GM12878 (cell line): ENCODE measurements around the gene EPRS1. TPM values are rescaled to one million over a fixed set of nuclear protein-coding genes. Genes with fewer than 3 reads are reported as not detected.

Source experiments
- ASH2L ChIP-seq: fragments of 300-600, 200-600 bp; sonication (generic); IDR thresholded peaks from 2 replicates; pipeline ENCODE4 v1.6.1; 2017; ENCODE audit warnings: low read depth, mild to moderate bottlenecking, borderline replicate concordance
- BCL3 ChIP-seq: IDR thresholded peaks from 2 replicates; pipeline ENCODE4 v1.6.1; 2011; ENCODE audit warnings: borderline replicate concordance, low read depth, mild to moderate bottlenecking, moderate library complexity, low read length; ENCODE audit not compliant: insufficient read depth, poor library complexity, severe bottlenecking
- CREB1 ChIP-seq: IDR thresholded peaks from 2 replicates; pipeline ENCODE4 v1.6.1; 2012; ENCODE audit warnings: low read depth, mild to moderate bottlenecking, inconsistent platforms
- E2F4 ChIP-seq: IDR thresholded peaks from 2 replicates; pipeline ENCODE4 v1.6.1; 2012; ENCODE audit warnings: low read depth, low read length, improper control_type of control experiment
- ESRRA ChIP-seq: IDR thresholded peaks from 2 replicates; pipeline ENCODE4 v1.6.1; 2012; ENCODE audit warnings: mild to moderate bottlenecking, low read length, improper control_type of control experiment
- IKZF1 ChIP-seq: fragments of 450-650 bp; conservative IDR thresholded peaks from 2 replicates; pipeline ENCODE4 v1.6.1; 2017; ENCODE audit warnings: antibody characterized with exemption, mild to moderate bottlenecking
- NRF1 ChIP-seq: conservative IDR thresholded peaks from 2 replicates; pipeline ENCODE4 v1.6.1; 2011; ENCODE audit warnings: mild to moderate bottlenecking, low read depth, low read length, improper control_type of control experiment
- POLR2A ChIP-seq: IDR thresholded peaks from 2 replicates; pipeline ENCODE4 v1.6.1; 2011; ENCODE audit warnings: low read depth, mild to moderate bottlenecking, low read length
- RB1 ChIP-seq: fragments of 450-650 bp; formaldehyde crosslinking; IDR thresholded peaks from 2 replicates; pipeline ENCODE4 v1.6.1; 2017; ENCODE audit warnings: mild to moderate bottlenecking, borderline replicate concordance
- RELB ChIP-seq: fragments of 450-650 bp; IDR thresholded peaks from 2 replicates; pipeline ENCODE4 v1.6.1; 2017; ENCODE audit warnings: low read depth, mild to moderate bottlenecking, moderate library complexity
- RUNX3 ChIP-seq: IDR thresholded peaks from 2 replicates; pipeline ENCODE4 v1.6.1; 2012; ENCODE audit warnings: low read length, inconsistent platforms
- SMARCA5 ChIP-seq: fragments of 450-650 bp; IDR thresholded peaks from 2 replicates; pipeline ENCODE4 v1.6.1; 2017; ENCODE audit warnings: mild to moderate bottlenecking
- SMC3 ChIP-seq: IDR thresholded peaks from 2 replicates; pipeline ENCODE4 v1.6.1; 2011; ENCODE audit warnings: low read length, improper control_type of control experiment, borderline replicate concordance
- SP1 ChIP-seq: IDR thresholded peaks from one replicate; pipeline ENCODE4 v1.6.1; 2011; ENCODE audit warnings: low read depth, low read length
- YY1 ChIP-seq: IDR thresholded peaks from 2 replicates; pipeline ENCODE4 v1.6.1; 2011; ENCODE audit warnings: low read depth, mild to moderate bottlenecking, low read length
- ZNF274 ChIP-seq: IDR thresholded peaks from one replicate; pipeline ENCODE4 v1.8.0; 2011; ENCODE audit not compliant: insufficient read length, insufficient read depth
- polyA plus RNA-seq, 11 experiments: library from polyadenylated mRNA; depleted of rRNA in 4 of 11; unstranded in 6 of 11; stranded (reverse) in 5 of 11; fragments of >200 nt; fragmentation: Nextera tagmentation in 4 of 11; fragmentation: Illumina TruSeq in 1 of 11; extraction: Ambion mirVana in 4 of 11; extraction: Trizol in 1 of 11; gene quantifications; 1 replicate in 1 of 11; 2 replicates in 10 of 11; pipeline versions ENCODE4 v1.2.1 to v1.2.3, GENCODE V29; 2011 to 2016; ENCODE audit warnings: inconsistent platforms in 2 of 11, missing spikeins in 2 of 11, low read depth in 1 of 11
- total RNA-seq, 4 experiments: library from RNA; depleted of rRNA in 3 of 4; stranded (reverse); fragments of >200 nt in 3 of 4; fragmentation: Illumina TruSeq in 1 of 4; extraction: Trizol in 1 of 4; gene quantifications; 2 replicates each; pipeline versions ENCODE4 v1.2.1 to v1.2.3, GENCODE V29; 2013 to 2021
- TF ChIP-seq, protein P1 (sequence below): fragments of 150-350 bp; IDR thresholded peaks from 2 replicates; pipeline ENCODE4 v1.6.1; 2016; ENCODE audit warnings: low read depth, low read length
- TF ChIP-seq, protein P2 (sequence below): fragments of 450-650 bp; conservative IDR thresholded peaks from 2 replicates; pipeline ENCODE4 v1.6.1; 2017; ENCODE audit warnings: mild to moderate bottlenecking, moderate library complexity
- TF ChIP-seq, protein P3 (sequence below): IDR thresholded peaks from 2 replicates; pipeline ENCODE4 v1.6.1; 2011; ENCODE audit warnings: low read depth, low read length, improper control_type of control experiment, borderline replicate concordance

The EPRS1 gene
- total and polyA plus RNA-seq, 10 of the 15 experiments (the other 5 are each of a cell fraction or from before 2014, with no cell fraction given), result 68.2 to 175 (median 119) TPM

DNA sequence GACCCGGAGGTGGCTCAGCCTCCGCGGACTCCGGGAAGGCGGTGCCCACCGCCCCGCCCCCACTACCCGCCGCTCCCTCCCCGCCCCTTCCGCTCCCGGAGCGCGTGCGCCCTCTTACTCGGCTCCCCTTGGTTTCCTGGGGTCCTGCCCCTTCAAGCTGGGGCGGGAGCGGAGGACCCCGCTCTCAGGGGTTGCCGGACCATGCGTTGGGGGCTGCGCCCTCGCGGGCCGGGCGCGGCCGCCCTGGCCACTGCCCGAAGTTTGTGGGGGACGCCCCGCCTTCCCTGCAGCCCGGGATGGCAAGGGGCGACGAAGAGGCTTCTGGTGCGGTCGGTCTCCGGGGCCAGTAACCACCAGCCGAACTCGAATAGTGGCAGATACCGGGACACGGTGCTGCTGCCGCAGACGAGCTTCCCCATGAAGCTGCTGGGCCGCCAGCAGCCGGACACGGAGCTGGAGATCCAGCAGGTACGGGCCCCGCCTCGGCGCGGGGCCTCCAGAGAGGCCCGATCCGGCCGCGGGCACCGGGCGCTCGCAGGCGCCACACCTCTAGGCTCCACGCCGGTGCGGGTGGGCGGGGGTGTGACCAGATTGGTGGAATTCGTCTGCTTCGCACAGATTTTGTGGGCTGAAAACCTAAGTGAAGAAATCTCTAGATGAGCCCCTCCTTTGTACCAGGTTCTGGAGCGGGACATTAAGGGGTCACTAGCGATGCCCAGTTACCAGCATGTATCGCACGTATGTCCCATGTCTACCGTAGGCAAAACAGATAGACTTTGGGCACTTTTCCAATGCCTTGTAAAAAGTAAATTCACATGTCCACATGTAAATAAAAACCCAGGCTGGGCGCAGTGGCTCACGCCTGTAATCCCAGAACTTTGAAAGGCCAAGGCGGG is 48.0 kb upstream of the EPRS1 start, which contains the start of gene IARS2 (continued):
- no peak for TF ChIP-seq SMC3
- peak; percentile 28; the same call in 1 of the 2 replicates for TF ChIP-seq CREB1
- TF ChIP-seq, protein P1, sequence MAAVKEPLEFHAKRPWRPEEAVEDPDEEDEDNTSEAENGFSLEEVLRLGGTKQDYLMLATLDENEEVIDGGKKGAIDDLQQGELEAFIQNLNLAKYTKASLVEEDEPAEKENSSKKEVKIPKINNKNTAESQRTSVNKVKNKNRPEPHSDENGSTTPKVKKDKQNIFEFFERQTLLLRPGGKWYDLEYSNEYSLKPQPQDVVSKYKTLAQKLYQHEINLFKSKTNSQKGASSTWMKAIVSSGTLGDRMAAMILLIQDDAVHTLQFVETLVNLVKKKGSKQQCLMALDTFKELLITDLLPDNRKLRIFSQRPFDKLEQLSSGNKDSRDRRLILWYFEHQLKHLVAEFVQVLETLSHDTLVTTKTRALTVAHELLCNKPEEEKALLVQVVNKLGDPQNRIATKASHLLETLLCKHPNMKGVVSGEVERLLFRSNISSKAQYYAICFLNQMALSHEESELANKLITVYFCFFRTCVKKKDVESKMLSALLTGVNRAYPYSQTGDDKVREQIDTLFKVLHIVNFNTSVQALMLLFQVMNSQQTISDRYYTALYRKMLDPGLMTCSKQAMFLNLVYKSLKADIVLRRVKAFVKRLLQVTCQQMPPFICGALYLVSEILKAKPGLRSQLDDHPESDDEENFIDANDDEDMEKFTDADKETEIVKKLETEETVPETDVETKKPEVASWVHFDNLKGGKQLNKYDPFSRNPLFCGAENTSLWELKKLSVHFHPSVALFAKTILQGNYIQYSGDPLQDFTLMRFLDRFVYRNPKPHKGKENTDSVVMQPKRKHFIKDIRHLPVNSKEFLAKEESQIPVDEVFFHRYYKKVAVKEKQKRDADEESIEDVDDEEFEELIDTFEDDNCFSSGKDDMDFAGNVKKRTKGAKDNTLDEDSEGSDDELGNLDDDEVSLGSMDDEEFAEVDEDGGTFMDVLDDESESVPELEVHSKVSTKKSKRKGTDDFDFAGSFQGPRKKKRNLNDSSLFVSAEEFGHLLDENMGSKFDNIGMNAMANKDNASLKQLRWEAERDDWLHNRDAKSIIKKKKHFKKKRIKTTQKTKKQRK, result no peak
- no peak for TF ChIP-seq ZNF274
- TF ChIP-seq SP1, result no peak
- TF ChIP-seq, protein P2, sequence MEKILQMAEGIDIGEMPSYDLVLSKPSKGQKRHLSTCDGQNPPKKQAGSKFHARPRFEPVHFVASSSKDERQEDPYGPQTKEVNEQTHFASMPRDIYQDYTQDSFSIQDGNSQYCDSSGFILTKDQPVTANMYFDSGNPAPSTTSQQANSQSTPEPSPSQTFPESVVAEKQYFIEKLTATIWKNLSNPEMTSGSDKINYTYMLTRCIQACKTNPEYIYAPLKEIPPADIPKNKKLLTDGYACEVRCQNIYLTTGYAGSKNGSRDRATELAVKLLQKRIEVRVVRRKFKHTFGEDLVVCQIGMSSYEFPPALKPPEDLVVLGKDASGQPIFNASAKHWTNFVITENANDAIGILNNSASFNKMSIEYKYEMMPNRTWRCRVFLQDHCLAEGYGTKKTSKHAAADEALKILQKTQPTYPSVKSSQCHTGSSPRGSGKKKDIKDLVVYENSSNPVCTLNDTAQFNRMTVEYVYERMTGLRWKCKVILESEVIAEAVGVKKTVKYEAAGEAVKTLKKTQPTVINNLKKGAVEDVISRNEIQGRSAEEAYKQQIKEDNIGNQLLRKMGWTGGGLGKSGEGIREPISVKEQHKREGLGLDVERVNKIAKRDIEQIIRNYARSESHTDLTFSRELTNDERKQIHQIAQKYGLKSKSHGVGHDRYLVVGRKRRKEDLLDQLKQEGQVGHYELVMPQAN, result peak; percentile 94
- TF ChIP-seq YY1, result peak; percentile 67
- peak; percentile 78; the same call in 1 of the 2 replicates for TF ChIP-seq RB1
- TF ChIP-seq ASH2L, result peak; percentile 61; the same call in 1 of the 2 replicates
- peak; percentile 58; the same call in 1 of the 2 replicates for TF ChIP-seq RELB
- TF ChIP-seq IKZF1, result peak; percentile 61
- TF ChIP-seq POLR2A, result peak; percentile 80
- no peak for TF ChIP-seq E2F4
- TF ChIP-seq NRF1, result no peak
- TF ChIP-seq SMARCA5, result 0 out of 2 replicates have a peak, but pooled peaks have one; percentile 29
- peak; percentile 28 for TF ChIP-seq BCL3
- no peak for TF ChIP-seq ESRRA
- TF ChIP-seq RUNX3, result peak; percentile 47; the same call in 1 of the 2 replicates
- TF ChIP-seq, protein P3, sequence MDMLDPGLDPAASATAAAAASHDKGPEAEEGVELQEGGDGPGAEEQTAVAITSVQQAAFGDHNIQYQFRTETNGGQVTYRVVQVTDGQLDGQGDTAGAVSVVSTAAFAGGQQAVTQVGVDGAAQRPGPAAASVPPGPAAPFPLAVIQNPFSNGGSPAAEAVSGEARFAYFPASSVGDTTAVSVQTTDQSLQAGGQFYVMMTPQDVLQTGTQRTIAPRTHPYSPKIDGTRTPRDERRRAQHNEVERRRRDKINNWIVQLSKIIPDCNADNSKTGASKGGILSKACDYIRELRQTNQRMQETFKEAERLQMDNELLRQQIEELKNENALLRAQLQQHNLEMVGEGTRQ, result no peak
